Measurements from ENCODE around the gene DUOXA1. TPM values are rescaled to one million over a fixed set of nuclear protein-coding genes. Genes with fewer than 3 reads are reported as not detected.

DUOXA1 gene
- total and polyA plus RNA-seq, 2 donors (not counting 1 experiment from before 2014, with no cell fraction given), result not detected

DNA sequence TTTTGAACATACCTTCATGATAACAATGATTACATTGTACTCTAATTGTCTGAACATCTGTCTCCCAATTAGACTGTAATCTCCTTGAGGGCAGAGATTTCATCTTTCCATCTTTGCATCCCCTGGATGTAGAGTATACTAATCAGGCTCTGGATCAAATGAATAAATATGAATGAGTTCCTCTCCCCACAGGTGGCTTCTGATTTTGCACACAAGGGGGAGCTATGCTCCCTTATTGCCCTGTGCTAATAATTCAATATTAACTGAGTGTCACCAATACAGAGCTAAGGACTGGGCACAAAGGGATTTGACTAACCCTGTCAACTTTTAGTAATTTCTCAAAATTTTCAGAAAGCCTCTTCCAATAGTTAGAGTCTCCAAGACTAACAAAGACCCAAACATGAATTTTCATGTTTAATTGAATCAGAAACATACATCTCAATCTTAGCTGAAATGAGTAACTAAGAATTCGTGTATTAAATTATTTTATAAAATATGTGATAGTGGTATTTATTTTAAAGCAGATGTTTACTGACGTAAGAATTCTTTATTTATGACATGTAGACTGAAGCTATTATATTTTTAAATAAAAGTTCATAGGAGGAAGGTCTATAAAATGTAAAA lies 3.0 kb downstream of the DUOXA1 start:
- H3K4me1 ChIP-seq (ENCODE audit: control insufficient read depth, extremely low read depth, insufficient read depth, low read length), result peaks cover 2% of the 10 kb centered on the region
- H4K20me1 ChIP-seq (ENCODE audit: control insufficient read depth, extremely low read depth, insufficient read depth, low read length), result no peaks in the 10 kb centered on the region
- no peaks in the 10 kb centered on the region for H3K36me3 ChIP-seq (ENCODE audit: control insufficient read depth, insufficient read depth, low read length)
- peak in 1 of 2 donors; percentile 31 for DNase-seq (ENCODE audit: low read depth in 2 of 2)
- H3K9me3 ChIP-seq (ENCODE audit: control insufficient read depth, insufficient read depth, low read depth, low read length), result no peaks in the 10 kb centered on the region
- H3K4me3 ChIP-seq (replicated peaks in 1 of 4; ENCODE audit: control extremely low read depth in 1 of 4, insufficient read depth in 1 of 4, low read depth in 3 of 4, low read length in 4 of 4), result no peak overlapping the region
- H3K27me3 ChIP-seq (ENCODE audit: control insufficient read depth, insufficient read depth, low read length), result peaks cover 50% of the 10 kb centered on the region
- H2AFZ ChIP-seq (ENCODE audit: low read length), result no peak overlapping the region
- TF ChIP-seq, protein P1, sequence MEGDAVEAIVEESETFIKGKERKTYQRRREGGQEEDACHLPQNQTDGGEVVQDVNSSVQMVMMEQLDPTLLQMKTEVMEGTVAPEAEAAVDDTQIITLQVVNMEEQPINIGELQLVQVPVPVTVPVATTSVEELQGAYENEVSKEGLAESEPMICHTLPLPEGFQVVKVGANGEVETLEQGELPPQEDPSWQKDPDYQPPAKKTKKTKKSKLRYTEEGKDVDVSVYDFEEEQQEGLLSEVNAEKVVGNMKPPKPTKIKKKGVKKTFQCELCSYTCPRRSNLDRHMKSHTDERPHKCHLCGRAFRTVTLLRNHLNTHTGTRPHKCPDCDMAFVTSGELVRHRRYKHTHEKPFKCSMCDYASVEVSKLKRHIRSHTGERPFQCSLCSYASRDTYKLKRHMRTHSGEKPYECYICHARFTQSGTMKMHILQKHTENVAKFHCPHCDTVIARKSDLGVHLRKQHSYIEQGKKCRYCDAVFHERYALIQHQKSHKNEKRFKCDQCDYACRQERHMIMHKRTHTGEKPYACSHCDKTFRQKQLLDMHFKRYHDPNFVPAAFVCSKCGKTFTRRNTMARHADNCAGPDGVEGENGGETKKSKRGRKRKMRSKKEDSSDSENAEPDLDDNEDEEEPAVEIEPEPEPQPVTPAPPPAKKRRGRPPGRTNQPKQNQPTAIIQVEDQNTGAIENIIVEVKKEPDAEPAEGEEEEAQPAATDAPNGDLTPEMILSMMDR (conservative IDR thresholded peaks at IDR 0.05 in 1 of 2, IDR thresholded peaks at IDR 0.05 in 1 of 2; ENCODE audit: low read depth in 1 of 2, low read length in 2 of 2), result peak; percentile 69 to 72
- no peak for TF ChIP-seq EZH2 (IDR thresholded peaks at IDR 0.05; ENCODE audit: low read length, missing control alignments)
- no peak overlapping the region for H3K27ac ChIP-seq (ENCODE audit: insufficient read depth, low read length)
- no peak overlapping the region for H3K9ac ChIP-seq (ENCODE audit: insufficient read depth, low read length)
- H3K4me2 ChIP-seq (ENCODE audit: extremely low read depth, insufficient read depth, low read length), result no peak overlapping the region
- no peaks in the 10 kb centered on the region for H3K79me2 ChIP-seq (ENCODE audit: control insufficient read depth, insufficient read depth, low read length)

DNA sequence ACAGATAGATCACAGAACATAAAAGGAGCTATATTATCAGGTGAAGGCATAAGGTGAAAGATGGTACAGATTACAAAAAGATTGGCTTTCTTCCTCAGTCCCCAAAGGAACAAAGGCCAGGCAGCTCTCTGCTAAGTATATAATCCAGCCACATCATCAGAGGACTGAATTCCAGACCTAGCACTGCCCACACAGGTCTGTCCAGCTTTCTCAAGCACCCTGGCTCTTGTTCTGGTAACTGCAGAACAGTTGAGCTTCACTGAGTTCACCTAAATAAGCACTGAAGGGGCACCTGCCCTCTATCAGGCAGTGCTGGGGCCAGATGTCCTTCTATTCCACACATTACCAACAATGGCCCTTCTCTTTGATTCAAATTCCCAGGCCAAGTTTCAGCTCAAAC lies 6.3 kb downstream of the DUOXA1 start:
- no peak overlapping the region for H3K4me2 ChIP-seq (ENCODE audit: extremely low read depth, insufficient read depth, low read length)
- peaks cover 2% of the 10 kb centered on the region for H3K4me1 ChIP-seq (ENCODE audit: control insufficient read depth, extremely low read depth, insufficient read depth, low read length)
- H3K9me3 ChIP-seq (ENCODE audit: control insufficient read depth, insufficient read depth, low read depth, low read length), result no peaks in the 10 kb centered on the region
- no peak overlapping the region for H3K4me3 ChIP-seq (replicated peaks in 1 of 4; ENCODE audit: control extremely low read depth in 1 of 4, insufficient read depth in 1 of 4, low read depth in 3 of 4, low read length in 4 of 4)
- no peak for DNase-seq (ENCODE audit: low read depth in 2 of 2)
- H2AFZ ChIP-seq (ENCODE audit: low read length), result no peak overlapping the region
- no peaks in the 10 kb centered on the region for H3K79me2 ChIP-seq (ENCODE audit: control insufficient read depth, insufficient read depth, low read length)
- H3K27me3 ChIP-seq (ENCODE audit: control insufficient read depth, insufficient read depth, low read length), result peaks cover 23% of the 10 kb centered on the region
- H3K9ac ChIP-seq (ENCODE audit: insufficient read depth, low read length), result no peak overlapping the region
- no peaks in the 10 kb centered on the region for H4K20me1 ChIP-seq (ENCODE audit: control insufficient read depth, extremely low read depth, insufficient read depth, low read length)
- TF ChIP-seq EZH2 (IDR thresholded peaks at IDR 0.05; ENCODE audit: low read length, missing control alignments), result no peak
- TF ChIP-seq, protein P1 (conservative IDR thresholded peaks at IDR 0.05 in 1 of 2, IDR thresholded peaks at IDR 0.05 in 1 of 2; ENCODE audit: low read depth in 1 of 2, low read length in 2 of 2), result no peak
- no peaks in the 10 kb centered on the region for H3K36me3 ChIP-seq (ENCODE audit: control insufficient read depth, insufficient read depth, low read length)
- no peak overlapping the region for H3K27ac ChIP-seq (ENCODE audit: insufficient read depth, low read length)

DNA sequence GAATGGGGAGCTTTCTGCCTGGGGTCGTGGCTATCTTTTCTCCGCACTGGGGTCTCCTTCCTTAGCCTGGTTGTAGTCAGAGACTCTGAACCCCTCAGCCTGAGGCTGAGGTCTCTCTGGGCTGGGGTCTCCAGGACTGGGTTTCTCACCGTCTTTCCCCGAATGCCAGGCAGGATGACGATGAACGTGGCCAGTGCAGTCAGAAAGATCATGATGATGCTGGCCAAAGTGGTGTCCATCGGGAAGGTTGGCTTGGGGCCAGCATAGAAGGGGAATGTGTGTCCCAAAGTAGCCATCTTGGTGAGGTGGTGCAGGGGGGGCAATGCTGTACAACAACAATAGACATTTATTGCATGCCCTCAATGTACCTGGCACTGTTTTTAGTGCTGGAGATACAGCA lies 7.0 kb downstream of the DUOXA1 start:
- no peak overlapping the region for H3K4me2 ChIP-seq (ENCODE audit: extremely low read depth, insufficient read depth, low read length)
- no peak for DNase-seq (ENCODE audit: low read depth in 2 of 2)
- peaks cover 18% of the 10 kb centered on the region for H3K27me3 ChIP-seq (ENCODE audit: control insufficient read depth, insufficient read depth, low read length)

More for the DNA sequence above, 7.0 kb downstream of the DUOXA1 start:
- H3K4me3 ChIP-seq (replicated peaks in 1 of 4; ENCODE audit: control extremely low read depth in 1 of 4, insufficient read depth in 1 of 4, low read depth in 3 of 4, low read length in 4 of 4), result no peak overlapping the region
- H4K20me1 ChIP-seq (ENCODE audit: control insufficient read depth, extremely low read depth, insufficient read depth, low read length), result no peaks in the 10 kb centered on the region
- H3K9me3 ChIP-seq (ENCODE audit: control insufficient read depth, insufficient read depth, low read depth, low read length), result no peaks in the 10 kb centered on the region
- H3K9ac ChIP-seq (ENCODE audit: insufficient read depth, low read length), result no peak overlapping the region
- H2AFZ ChIP-seq (ENCODE audit: low read length), result no peak overlapping the region
- no peaks in the 10 kb centered on the region for H3K79me2 ChIP-seq (ENCODE audit: control insufficient read depth, insufficient read depth, low read length)
- TF ChIP-seq EZH2 (IDR thresholded peaks at IDR 0.05; ENCODE audit: low read length, missing control alignments), result no peak
- TF ChIP-seq, protein P1 (conservative IDR thresholded peaks at IDR 0.05 in 1 of 2, IDR thresholded peaks at IDR 0.05 in 1 of 2; ENCODE audit: low read depth in 1 of 2, low read length in 2 of 2), result no peak
- no peak overlapping the region for H3K27ac ChIP-seq (ENCODE audit: insufficient read depth, low read length)
- H3K4me1 ChIP-seq (ENCODE audit: control insufficient read depth, extremely low read depth, insufficient read depth, low read length), result peaks cover 2% of the 10 kb centered on the region
- no peaks in the 10 kb centered on the region for H3K36me3 ChIP-seq (ENCODE audit: control insufficient read depth, insufficient read depth, low read length)
